GM10266 (cell line): ENCODE data around the gene DNAJC27.

Experiments used
- DNase-seq: peaks from one replicate; pipeline ENCODE4 v3.0.0; 2012; ENCODE audit errors: extremely low spot score
- TF ChIP-seq, protein P1 (sequence below): IDR thresholded peaks from 2 replicates; pipeline ENCODE4 v1.5.1; 2012; ENCODE audit warnings: mild to moderate bottlenecking, low read depth; ENCODE audit not compliant: control insufficient read depth, insufficient read depth; ENCODE audit errors: missing control alignments

DNAJC27 gene

DNA sequence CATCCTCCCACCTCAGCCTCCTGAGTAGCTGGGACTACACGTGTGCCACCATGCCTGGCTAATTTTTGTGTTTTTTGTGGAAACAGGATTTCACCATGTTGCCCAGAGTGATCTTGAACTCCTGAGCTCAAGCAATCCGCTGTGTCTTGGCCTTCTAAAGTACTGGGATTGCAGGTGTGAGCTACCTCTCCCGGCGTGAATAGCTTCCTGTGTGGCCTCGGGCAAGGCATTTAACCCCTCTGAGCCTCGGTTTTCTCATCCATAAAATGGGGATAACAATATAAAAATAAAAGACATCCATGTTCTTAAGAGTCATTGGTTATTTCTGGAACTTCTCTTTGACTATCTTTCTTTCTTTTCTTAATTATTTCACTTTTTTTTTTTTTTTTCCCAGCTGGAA lies 32.4 kb downstream of the DNAJC27 start:
- TF ChIP-seq, protein P1, sequence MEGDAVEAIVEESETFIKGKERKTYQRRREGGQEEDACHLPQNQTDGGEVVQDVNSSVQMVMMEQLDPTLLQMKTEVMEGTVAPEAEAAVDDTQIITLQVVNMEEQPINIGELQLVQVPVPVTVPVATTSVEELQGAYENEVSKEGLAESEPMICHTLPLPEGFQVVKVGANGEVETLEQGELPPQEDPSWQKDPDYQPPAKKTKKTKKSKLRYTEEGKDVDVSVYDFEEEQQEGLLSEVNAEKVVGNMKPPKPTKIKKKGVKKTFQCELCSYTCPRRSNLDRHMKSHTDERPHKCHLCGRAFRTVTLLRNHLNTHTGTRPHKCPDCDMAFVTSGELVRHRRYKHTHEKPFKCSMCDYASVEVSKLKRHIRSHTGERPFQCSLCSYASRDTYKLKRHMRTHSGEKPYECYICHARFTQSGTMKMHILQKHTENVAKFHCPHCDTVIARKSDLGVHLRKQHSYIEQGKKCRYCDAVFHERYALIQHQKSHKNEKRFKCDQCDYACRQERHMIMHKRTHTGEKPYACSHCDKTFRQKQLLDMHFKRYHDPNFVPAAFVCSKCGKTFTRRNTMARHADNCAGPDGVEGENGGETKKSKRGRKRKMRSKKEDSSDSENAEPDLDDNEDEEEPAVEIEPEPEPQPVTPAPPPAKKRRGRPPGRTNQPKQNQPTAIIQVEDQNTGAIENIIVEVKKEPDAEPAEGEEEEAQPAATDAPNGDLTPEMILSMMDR = no peak
- DNase-seq = no peak

DNA sequence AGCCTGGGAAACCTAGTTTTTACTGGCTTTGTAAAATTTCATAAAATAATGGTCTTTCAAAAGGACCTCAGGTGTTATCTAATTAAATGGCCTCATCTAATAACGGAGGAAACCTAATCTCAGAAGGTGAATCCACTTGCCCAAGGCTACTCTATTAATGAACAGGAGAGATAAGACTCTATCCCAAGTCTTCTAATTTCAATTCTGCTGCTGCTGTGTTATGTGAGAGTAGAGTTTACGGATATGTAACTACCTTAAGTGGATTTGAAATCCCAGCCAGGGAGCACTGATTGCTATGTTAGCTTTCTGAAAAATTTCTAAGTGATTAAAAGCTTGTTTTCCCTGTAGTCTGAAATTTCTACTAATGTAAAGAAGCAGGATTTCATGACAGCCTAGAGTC lies 34.5 kb downstream of the DNAJC27 start:
- TF ChIP-seq, protein P1 = no peak
- DNase-seq = no peak

DNA sequence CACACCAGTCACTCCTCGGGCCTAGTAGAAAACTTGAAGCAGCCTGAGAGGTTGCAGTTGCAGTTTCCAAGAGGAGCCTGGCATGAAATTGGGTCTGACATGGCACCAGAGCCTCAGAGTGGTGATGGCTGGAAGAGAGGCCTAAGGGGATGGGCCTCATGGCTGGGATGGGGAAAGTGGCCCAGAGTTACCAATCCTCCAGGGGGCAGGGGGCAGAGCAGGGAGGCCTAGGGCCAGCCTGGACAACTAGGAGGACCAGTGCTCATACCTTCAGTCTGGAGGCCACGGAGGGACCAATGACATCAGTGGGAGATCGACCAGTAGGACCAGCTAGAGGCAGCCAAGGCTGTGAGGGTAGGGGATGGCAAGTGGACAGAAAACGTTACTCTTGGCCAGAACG lies 36.6 kb downstream of the DNAJC27 start:
- no peak for DNase-seq
- TF ChIP-seq, protein P1 = no peak

DNA sequence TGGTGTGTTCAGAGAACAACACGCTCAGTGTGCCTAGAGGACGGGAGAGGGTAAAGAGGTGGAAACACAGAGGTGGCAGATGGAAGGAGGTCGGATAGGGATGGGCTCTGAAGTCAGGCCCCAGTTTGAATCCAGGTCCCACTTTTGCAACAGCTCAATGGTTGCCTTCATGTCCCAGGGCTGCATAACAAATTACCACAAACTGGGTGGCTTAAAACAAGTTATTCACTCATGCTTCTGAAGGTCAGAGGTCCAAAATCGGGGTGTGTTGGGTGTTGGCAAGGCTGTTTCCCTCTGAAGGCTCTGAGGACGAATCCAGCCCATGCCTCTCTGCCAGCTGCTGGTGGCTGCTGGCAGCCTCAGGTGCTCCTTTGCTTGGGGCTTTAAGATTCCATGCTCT lies 39.0 kb downstream of the DNAJC27 start:
- TF ChIP-seq, protein P1 = no peak
- DNase-seq = no peak

DNA sequence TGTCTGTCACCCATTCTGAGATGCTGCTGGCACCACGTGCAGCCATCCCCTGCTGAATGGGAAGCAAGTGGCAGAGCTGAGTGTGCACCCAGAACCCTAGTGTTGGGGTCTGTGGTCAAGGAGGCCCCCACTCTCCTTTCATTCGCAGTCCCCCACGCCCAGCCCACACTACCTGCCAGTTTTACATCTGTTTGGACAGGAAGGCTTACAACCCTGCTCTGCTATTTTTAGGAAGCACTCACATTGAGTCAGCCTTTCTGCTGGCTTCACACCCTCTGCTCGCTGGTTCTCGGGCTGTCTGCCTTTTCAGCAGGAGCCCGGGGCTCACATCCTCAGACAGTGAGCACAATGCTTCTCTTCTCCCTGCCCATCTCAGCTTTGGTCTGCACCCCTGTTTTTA lies 41.0 kb downstream of the DNAJC27 start:
- TF ChIP-seq, protein P1 = no peak
- peak; percentile 77 for DNase-seq

DNA sequence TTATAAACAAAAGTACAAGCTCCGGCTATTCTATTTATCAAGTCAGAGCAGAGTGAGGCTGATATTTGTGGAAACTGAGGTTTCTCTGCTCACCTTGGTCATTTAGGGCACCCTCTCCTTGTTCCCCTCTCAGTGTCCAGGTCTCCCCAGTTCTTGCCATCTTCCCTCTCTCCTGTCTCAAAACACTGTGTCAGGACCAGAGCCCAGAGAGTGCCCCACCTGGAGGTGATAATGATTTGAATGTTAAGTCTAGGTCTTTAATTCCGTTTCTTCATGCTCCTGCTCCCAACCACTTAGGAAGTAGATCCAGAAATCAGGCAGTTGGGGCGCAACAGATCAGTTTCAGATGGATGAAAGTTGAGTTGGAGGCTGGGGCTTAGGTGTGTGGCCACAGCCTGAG lies 42.5 kb downstream of the DNAJC27 start:
- DNase-seq = no peak
- TF ChIP-seq, protein P1 = no peak

DNA sequence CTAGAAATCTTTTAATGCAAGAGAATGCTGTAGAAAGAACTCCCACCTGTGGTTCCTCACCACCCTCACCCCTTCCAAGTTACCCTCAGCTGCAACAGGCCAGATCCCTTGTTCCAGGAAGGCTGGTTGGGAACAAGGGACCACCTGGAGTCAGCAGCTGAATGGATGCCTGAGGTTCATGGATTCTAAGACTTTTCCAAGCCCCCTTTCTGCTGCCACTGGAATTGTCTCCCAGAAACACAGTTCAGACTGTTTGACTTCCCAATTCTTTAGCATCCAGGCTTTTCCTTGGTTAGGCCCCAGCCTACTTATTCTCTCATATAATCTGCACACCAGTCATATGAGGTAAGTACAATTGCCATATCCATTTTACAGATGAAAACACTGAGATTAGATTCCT lies 43.7 kb downstream of the DNAJC27 start:
- TF ChIP-seq, protein P1 = no peak
- DNase-seq = no peak
